Stimulated activated CD8-positive, alpha-beta memory T cell treated with anti-CD3 and anti-CD28 coated beads, Interleukin-4, amount 100 ng/mL, for 48 hours (primary cell): ENCODE measurements around the gene ZFPL1.

Experiments
- DNase-seq: peaks from one replicate; pipeline ENCODE4 v3.0.0-alpha.2; 2020

Gene ZFPL1

DNA sequence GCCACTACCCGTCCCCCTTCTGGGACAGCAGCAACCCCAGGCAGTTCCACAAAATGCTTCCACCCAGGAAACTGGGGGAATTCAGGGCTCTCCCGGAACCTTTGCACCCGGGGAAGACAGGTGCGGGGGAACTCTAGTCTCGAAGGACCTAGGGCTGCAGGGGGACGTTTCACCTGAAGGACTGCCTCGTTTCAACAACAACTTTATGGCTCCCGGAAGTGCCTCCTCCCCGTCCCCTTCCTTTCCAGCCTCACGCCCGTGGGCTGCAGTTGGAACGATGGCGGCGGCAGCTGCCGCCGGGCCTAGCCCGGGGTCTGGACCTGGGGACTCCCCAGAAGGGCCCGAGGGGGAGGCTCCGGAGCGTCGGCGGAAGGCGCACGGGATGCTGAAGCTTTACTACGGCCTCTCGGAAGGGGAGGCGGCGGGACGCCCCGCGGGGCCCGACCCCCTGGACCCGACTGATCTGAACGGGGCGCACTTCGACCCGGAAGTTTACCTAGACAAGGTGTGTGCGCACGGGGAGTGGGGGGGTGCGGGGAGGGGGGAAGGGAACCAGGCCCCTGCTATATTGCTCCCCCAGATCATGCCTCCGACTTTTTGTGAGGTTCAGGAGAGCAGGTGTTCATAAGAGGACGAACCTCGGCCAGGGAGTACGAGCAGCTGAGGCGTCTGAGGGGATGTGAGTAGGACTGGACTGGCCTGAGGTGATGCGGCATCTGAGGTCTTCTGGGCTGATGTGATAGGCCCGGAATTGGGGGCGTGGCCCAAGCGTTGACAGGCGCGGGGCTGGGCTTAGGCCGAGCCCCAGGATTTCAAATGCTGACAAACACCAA is 12.2 kb downstream of the ZFPL1 start, which contains the start of gene VPS51:
Gene VPS51, plus strand, starts transcription at position 241 of the 833 bp plus-strand sequence. Its CDS starts 37 bp downstream, at position 278.
- peak; percentile 91 for DNase-seq

GRCh38 chr11:65096926-65097325 is 12.9 kb downstream of the ZFPL1 start:
- DNase-seq, result no peak

DNA sequence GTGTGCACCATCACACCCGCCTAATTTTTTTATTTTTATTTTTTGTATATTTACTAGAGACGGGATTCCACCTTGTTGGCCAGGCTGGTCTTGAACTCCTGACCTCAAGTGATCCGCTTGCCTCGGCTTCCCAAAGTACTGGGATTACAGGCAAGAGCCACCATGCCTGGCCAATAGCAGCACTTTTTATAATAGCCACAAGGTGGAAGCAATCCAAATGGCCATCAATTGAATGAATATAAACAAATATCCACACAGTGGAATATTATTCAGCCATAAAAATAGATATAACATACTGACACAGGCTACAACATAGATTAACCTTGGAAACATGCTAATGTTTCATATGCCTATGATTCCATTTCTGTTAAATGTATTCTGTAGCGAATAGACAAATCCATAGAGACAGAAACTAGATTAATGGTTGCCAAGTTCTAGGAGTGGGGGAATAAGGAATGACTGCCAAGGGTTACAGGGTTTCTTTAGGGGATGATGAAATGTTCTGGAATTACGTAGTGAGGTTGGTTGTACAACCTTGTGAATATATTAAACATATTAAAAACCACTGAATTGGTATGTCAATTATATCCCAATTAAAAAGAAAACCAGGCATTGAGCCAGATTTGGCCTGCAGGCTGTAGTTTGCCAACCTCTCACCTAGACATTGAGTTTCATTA is 16.8 kb downstream of the ZFPL1 start:
- no peak for DNase-seq

- no peak for DNase-seq
Observed at GRCh38 chr11:65102142-65103095, 18.4 kb downstream of the ZFPL1 start.

DNA sequence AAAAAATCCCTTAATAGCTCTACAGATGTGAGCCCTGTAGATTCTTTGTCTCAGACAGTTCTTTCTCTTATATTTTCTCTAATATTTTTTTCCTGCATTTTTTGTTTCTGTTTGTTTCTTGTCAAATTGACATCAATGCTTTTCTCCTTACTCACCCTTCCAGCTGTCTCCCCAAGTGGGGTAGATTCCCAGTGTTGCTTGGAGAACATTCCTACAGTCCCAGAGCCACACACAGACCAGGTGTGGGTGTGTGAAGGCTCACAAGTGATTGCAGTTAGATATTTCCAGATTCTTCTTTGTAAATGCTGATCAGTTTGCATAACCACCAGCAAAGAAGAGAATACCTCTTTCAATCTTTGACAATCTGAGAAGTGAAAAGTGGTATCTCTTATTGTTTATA is 19.5 kb downstream of the ZFPL1 start:
- DNase-seq, result no peak

GRCh38 chr11:65104628-65105027 is 20.6 kb downstream of the ZFPL1 start:
- DNase-seq, result no peak

GRCh38 chr11:65107078-65107477 is 23.1 kb downstream of the ZFPL1 start:
- no peak for DNase-seq

- no peak for DNase-seq
Observed at GRCh38 chr11:65107751-65108468, 23.9 kb downstream of the ZFPL1 start.

DNA sequence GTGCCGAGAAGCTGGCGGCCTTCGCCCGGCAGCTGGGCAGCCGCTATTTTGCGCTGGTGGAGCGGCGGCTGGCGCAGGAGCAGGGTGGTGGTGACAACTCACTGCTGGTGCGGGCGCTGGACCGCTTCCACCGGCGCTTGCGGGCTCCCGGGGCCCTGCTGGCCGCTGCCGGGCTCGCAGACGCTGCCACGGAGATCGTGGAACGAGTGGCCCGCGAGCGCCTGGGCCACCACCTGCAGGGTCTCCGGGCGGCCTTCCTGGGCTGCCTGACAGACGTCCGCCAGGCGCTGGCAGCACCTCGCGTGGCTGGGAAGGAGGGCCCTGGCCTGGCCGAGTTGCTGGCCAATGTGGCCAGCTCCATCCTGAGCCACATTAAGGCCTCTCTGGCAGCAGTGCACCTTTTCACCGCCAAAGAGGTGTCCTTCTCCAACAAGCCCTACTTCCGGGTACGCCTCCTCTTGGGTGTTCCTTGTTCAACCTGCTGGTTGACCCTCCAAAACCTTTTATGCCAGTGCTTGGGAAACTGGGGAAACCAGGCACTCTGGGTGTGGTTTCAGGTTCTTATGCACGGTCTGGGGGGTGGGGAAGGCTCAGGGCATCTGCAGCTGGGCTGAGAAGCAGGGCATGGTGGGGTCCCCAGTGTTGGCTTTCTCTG is 24.6 kb downstream of the ZFPL1 start:
- no peak for DNase-seq

DNA sequence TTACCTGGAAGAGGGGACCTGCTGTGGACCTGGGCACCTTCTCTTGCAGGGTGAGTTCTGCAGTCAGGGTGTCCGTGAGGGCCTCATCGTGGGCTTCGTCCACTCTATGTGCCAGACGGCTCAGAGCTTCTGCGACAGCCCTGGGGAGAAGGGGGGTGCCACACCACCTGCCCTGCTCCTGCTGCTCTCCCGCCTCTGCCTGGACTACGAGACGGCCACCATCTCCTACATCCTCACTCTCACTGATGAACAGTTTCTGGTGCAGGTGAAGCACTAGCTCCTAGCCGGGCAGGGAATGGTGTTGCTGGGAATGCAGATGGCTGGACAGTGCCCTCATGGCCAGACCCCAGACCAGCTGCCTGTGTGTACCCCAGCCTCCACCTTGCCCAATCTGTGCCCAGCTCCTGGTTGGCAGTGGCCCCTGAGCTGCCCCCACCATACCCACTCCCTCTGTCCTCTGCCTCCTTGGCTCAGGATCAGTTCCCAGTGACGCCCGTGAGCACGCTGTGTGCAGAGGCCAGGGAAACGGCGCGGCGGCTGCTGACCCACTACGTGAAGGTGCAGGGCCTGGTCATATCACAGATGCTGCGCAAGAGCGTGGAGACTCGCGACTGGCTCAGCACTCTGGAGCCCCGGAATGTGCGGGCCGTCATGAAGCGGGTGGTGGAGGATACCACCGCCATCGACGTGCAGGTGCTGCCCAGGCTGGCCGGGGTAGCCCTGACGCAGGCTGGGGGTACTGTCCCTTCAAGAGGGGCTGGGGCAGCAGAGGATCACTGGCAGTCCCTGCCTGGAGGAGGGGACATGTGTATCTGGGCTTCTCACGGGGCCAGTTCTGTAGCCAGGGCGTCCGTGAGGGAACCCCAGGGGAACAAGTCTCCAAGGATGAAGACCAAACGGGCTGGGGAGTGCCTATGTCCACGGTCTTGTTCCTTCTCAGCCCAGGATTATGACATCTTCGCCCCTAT is 25.5 kb downstream of the ZFPL1 start:
- no peak for DNase-seq

DNA sequence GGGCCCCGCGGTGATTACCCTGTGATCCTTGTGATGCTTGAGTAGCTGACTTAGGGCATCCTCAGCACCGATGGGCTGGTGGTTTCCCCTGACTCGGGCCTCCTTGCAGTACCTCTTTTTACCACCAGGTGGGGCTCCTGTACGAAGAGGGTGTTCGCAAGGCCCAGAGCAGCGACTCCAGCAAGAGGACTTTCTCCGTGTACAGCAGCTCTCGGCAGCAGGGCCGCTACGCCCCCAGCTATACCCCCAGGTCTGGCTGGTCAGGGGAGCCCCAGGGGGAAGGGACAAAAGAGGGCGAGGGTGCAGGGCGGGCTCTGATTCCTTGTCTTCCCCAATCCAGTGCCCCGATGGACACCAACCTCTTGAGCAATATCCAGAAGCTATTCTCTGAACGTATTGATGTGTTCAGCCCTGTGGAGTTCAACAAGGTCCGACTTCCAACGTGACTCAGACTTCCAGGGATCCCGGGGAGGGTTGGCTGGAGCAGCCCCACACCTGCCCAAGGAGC is 26.4 kb downstream of the ZFPL1 start:
- DNase-seq, result peak; percentile 100

DNA sequence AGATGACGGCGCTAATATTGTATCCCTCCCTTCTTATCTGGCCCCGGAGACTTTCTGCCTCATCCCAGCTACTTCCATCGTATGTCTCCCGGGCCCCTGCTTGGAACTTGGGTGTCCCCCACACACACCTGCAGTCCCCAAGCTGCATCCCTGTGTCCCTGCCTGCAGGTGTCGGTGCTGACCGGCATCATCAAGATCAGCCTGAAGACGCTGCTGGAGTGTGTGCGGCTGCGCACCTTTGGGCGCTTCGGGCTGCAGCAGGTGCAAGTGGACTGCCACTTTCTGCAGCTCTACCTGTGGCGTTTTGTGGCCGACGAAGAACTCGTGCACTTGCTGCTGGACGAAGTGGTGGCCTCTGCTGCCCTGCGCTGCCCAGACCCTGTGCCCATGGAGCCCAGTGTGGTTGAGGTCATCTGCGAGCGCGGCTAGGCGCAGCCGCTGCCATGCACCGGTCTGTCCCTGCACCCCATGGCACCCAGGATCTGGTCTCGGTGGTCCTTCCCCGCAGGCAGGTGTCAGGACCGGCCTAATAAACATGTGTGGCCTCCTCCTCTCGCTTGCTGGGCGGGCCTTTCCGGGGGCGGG is 27.2 kb downstream of the ZFPL1 start:
- no peak for DNase-seq

- peak; percentile 96 for DNase-seq
Observed at GRCh38 chr11:65111744-65112545, 27.9 kb downstream of the ZFPL1 start, which contains the start of gene TM7SF2. Gene TM7SF2 (plus strand): TSS chr11:65111872. CDS start chr11:65112016, 144 bp downstream.

DNA sequence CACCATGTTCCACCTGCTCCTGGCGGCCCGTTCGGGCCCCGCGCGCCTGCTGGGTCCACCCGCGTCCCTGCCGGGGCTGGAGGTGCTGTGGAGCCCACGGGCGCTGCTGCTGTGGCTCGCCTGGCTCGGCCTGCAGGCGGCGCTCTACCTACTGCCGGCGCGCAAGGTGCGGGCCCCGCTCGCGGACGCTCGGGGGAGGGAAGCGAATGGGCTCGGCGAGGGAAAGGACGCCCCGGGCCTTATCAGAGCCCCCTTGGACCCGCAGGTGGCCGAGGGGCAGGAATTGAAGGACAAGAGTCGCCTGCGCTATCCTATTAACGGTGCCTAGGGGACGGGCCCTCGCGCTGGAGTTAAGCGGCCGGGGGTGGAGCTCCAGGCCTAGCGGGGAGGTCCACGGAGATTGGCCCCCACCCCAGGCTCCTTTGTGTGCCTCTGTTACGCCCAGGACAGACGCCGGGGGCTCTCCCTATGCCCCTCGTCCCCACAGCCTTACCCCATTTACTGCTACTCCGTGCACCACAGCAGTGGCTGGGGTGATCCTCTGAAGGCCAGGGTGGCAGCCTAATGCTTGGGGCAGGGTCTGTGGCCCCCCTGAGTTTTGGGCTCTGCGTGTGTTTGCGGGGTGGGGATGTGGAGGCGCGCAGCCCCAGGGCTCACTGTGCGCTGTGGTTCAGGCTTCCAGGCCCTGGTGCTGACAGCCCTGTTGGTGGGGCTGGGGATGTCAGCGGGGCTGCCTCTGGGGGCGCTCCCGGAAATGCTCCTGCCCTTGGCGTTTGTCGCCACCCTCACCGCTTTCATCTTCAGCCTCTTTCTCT is 28.7 kb downstream of the ZFPL1 start:
- DNase-seq, result peak; percentile 83

- no peak for DNase-seq
Observed at GRCh38 chr11:65113361-65113756, 29.3 kb downstream of the ZFPL1 start.

DNA sequence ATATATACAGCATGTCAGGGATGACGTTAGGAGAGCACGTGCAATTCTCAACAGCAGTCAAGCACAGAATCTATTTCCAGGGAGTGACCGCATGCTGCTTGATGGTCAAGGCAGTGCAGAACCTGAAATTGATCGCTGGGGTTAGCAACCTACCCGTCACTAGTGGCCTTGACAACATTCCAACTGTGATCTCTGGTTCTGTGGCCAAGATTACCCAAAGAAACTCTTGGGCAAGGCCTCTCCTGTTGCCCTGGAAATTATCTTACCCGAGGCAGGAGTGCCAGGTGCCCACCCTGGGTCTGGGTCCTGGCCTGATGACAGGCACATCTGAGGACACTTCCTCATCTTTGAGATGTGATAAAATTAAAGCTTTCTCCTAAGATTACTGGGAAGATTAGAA is 29.8 kb downstream of the ZFPL1 start:
- DNase-seq, result no peak

DNA sequence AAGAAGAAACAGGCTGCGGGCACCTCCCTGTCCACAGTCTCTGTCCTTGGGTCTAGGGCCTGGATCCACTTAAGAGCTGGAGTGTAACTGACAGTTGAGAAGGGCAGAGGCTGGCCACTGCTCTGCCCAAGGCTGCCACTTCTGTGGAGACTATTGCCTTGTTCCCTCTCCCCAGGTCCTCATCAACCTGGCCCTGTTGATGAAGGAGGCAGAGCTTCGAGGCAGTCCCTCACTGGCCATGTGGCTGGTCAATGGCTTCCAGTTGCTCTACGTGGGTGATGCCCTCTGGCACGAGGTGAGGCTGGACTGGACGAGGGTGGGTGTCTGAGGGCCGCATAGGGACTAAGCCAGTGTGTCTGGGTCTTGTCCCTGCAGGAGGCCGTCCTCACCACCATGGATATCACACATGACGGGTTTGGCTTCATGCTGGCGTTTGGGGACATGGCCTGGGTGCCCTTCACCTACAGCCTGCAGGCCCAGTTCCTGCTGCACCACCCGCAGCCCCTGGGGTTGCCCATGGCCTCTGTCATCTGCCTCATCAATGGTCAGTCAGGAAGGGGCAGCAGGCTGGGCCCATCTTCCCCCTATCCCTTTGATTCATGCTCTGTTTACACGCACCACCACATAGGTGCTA is 30.6 kb downstream of the ZFPL1 start:
- no peak for DNase-seq
